ENCODE data around the gene ITPR2. TPM values are rescaled to one million over a fixed set of nuclear protein-coding genes. Genes with fewer than 3 reads are reported as not detected.
A peak's percentile ranks its signal among the peaks of the same experiment; 100 is the strongest.
"Not testable (repeated sequence)": the region's sequence is repeated elsewhere in the genome, so short reads cannot be mapped to it uniquely, and the experiment has no call there.

The ITPR2 gene
- total and polyA plus RNA-seq, 2 of the 13 experiments (the other 11 are each of a cell fraction or from before 2014, with no cell fraction given): 31.9 to 81.9 TPM

DNA sequence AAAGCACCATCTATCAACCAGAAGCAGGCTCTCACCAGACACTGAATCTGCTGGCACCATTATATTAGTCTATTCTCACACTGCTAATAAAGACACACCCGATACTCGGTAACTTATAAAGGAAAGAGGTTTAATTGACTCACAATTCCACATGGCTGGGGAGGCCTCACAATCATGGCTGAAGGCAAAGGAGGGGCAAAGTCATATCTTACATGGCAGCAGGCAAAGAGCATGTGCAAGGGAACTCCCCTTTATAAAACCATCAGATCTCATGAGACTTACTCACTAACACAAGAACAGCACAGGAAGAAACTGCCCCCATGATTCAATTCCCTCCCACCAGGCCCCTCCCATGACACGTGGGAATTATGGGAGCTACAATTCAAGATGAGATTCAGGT lies 188.6 kb downstream of the ITPR2 start:
- H3K36me3 ChIP-seq (replicated peaks in 1 of 2; ENCODE audit: control insufficient read depth in 1 of 2, insufficient read depth in 2 of 2, low read length in 2 of 2): peaks cover 8 to 42% of the 10 kb centered on the region in 2 experiments
- POLR2A ChIA-PET; ATAC-seq; DNase-seq (ENCODE audit: low spot score); CTCF ChIA-PET (ENCODE audit: low intra/inter-chr PET ratio, low total read pairs); intact Hi-C loops (cut with micrococcal nuclease; ENCODE audit: unreplicated experiment); H3K27me3 ChIP-seq (ENCODE audit: control insufficient read depth in 1 of 2, insufficient read depth in 2 of 2, low read length in 2 of 2); H2AFZ ChIP-seq (ENCODE audit: low read length); H3K4me3 ChIP-seq (replicated peaks in 1 of 3; ENCODE audit: insufficient read depth in 1 of 3, low read depth in 2 of 3, low read length in 3 of 3); FAIRE-seq; H3K9me3 ChIP-seq (ENCODE audit: low read length); H3K79me2 ChIP-seq (ENCODE audit: insufficient read depth, low read length); in situ Hi-C loops (cut with HindIII; ENCODE audit: extremely low pct_ligation_motif_present, low pct_unique_long_range_greater_than_20kb); H3K9ac ChIP-seq (ENCODE audit: insufficient read depth, low read depth, low read length); BruUV-seq (replicated peaks); H3K27ac ChIP-seq (ENCODE audit: extremely low read length, insufficient read depth, low read length); H3K4me2 ChIP-seq (ENCODE audit: low read depth, low read length); H4K20me1 ChIP-seq (ENCODE audit: insufficient read depth, low read length); H3K4me1 ChIP-seq (ENCODE audit: insufficient read depth, low read length): not testable (repeated sequence)
- 96% methylated on average over 2 of the region's 3 CpGs for whole genome bisulfite sequencing (ENCODE audit: low lambda C conversion rate)

DNA sequence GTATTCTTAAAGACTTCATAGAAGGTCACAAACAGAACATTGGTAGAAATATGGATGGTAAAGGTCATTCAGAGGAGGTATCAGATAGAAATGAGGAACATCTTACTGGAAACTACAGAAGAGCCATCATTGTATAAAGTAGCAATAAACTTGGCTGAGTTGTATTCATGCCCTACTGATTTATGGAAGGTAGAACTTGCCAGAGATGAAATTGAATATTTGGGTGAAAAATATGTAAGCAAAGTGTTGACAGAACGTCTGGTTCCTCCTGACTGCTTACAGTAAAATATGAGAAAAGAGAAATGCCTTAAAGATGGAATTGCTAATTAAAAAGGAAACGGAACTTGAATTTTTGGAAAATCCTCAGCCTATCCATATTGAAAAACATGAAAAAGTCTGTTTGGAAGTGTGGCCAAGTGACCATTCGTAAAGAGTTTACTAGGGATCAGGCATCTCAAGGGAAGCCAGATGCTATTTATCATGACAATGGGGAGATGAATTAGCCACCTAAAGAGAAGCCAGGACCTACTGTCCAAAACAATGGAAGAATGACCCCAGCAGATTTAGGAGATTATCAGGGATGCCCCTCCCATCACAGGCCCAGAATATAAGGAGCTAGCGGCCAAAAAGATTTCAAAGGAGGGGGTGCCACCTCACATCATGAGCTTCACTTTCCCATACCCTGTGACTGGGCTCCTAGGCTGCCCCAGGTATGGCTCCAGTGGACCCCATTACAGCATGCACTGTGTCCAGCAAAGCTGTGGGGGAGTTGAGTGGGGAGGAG lies 189.3 kb downstream of the ITPR2 start:
- in situ Hi-C loops (cut with HindIII; ENCODE audit: extremely low pct_ligation_motif_present, low pct_unique_long_range_greater_than_20kb) (no loop called here), intact Hi-C loops (cut with micrococcal nuclease; ENCODE audit: unreplicated experiment) (no loop called here)
- Histone ChIP-seq H3K4me2 (ENCODE audit: low read depth, low read length) (no peak overlapping the region), H3K27me3 (ENCODE audit: control insufficient read depth in 1 of 2, insufficient read depth in 2 of 2, low read length in 2 of 2) (no peaks in the 10 kb centered on the region), H4K20me1 (ENCODE audit: insufficient read depth, low read length) (no peaks in the 10 kb centered on the region), H3K36me3 (replicated peaks in 1 of 2; ENCODE audit: control insufficient read depth in 1 of 2, insufficient read depth in 2 of 2, low read length in 2 of 2) (peaks cover 10 to 41% of the 10 kb centered on the region in 2 experiments), H3K79me2 (ENCODE audit: insufficient read depth, low read length) (no peaks in the 10 kb centered on the region), H2AFZ (ENCODE audit: low read length) (no peak overlapping the region), H3K4me3 (replicated peaks in 1 of 3; ENCODE audit: insufficient read depth in 1 of 3, low read depth in 2 of 3, low read length in 3 of 3) (no peak overlapping the region), H3K27ac (ENCODE audit: extremely low read length, insufficient read depth, low read length) (no peak overlapping the region), H3K9ac (ENCODE audit: insufficient read depth, low read depth, low read length) (no peak overlapping the region), H3K9me3 (ENCODE audit: low read length) (no peaks in the 10 kb centered on the region), H3K4me1 (ENCODE audit: insufficient read depth, low read length) (peaks cover 4% of the 10 kb centered on the region)
- ATAC-seq (peak; percentile 42; the same call in 2 of the 3 replicates), FAIRE-seq (no peak), DNase-seq (ENCODE audit: low spot score) (no peak)
- CTCF ChIA-PET (ENCODE audit: low intra/inter-chr PET ratio, low total read pairs): no interaction called here
- WGBS (ENCODE audit: low lambda C conversion rate): 96% methylated on average over 3 of the region's 4 CpGs
- no TSS peak for BruUV-seq (replicated peaks)
- POLR2A ChIA-PET: no interaction called here
- TF ChIP-seq NFAT5 (CRISPR knock-in tag; IDR thresholded peaks at IDR 0.05) (no peak), HDAC6 (IDR thresholded peaks at IDR 0.05; ENCODE audit: low read depth, low read length) (no peak), FOSL2 (CRISPR knock-in tag; IDR thresholded peaks at IDR 0.05) (no peak), RAD51 (IDR thresholded peaks at IDR 0.05; ENCODE audit: borderline replicate concordance) (no peak)
- TF ChIP-seq, protein P1, sequence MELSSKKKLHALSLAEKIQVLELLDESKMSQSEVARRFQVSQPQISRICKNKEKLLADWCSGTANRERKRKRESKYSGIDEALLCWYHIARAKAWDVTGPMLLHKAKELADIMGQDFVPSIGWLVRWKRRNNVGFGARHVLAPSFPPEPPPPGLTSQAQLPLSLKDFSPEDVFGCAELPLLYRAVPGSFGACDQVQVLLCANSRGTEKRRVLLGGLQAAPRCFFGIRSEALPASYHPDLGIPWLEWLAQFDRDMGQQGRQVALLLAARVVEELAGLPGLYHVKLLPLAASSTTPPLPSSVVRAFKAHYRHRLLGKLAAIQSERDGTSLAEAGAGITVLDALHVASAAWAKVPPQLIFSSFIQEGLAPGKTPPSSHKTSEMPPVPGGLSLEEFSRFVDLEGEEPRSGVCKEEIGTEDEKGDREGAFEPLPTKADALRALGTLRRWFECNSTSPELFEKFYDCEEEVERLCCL (CRISPR knock-in tag; IDR thresholded peaks at IDR 0.05; ENCODE audit: borderline replicate concordance): no peak
- TF ChIP-seq, protein P2, sequence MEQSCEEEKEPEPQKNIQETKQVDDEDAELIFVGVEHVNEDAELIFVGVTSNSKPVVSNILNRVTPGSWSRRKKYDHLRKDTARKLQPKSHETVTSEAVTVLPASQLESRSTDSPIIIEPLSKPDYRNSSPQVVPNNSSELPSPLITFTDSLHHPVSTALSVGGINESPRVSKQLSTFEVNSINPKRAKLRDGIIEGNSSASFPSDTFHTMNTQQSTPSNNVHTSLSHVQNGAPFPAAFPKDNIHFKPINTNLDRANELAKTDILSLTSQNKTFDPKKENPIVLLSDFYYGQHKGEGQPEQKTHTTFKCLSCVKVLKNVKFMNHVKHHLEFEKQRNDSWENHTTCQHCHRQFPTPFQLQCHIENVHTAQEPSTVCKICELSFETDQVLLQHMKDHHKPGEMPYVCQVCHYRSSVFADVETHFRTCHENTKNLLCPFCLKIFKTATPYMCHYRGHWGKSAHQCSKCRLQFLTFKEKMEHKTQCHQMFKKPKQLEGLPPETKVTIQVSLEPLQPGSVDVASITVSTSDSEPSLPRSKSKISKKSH (CRISPR knock-in tag; IDR thresholded peaks at IDR 0.05; ENCODE audit: borderline replicate concordance): no peak
